HG03097 (cell line): Measurements from ENCODE around the gene CNPY2.

ENCODE experiments used
- ATAC-seq: cut with Tn5 transposase; IDR thresholded peaks from one replicate; pipeline ENCODE4 v1.9.1; 2021; ENCODE audit not compliant: unreplicated experiment, low FRiP score

CNPY2 gene

DNA sequence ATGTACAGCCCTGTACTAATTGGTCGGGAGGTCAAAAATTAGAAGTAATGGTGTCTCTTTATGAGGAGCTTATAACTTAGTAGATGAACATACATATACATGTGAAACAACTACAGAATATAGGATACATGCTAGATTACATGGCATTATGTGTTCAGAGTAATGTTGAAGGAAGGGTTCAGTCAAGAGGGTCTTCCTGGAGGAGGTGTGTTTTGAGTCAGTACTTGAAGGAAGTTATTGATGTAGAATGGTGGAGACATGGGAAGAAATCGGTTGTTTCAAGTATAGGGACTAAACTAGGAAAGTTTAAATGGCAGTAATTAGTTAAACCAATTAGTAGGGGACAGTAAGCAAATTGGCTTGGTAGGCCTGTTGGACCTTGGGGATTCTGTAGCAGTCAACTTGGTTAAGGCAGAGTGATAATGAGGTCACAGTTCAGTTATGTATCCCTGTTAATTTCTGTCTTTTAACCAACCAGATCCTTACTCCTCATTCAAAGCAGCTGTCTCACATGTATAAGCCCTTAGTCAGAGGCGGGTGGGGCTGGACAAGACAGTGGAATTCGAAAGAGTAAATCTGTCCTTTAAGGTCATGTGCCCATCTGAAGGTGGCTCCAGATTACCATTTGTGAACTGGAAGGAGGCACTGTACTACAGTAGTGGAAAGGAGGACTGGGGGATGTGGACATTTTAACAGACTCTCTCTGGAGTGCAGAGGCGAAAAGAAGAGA, 54.1 kb downstream of the CNPY2 start:
- ATAC-seq: no peak

DNA sequence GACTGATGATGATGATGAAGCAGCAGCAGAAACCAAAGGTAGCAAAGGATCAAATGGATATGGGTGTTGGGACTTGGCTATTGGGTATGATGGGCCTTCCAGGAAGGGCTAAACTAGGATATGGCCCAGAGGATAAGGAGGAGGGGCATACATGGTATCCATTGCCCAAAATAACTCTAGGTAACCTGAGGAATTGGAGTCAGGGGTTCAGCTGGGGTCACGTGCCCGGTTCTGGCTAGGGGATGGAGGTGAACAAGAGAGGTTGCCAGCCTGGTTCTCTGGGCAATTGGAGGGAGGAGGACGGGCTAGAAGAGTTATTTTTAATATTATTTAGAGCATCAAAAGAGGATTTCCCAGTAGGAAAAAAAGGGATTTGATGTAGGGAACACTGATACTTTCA, 54.9 kb downstream of the CNPY2 start:
- ATAC-seq: no peak

DNA sequence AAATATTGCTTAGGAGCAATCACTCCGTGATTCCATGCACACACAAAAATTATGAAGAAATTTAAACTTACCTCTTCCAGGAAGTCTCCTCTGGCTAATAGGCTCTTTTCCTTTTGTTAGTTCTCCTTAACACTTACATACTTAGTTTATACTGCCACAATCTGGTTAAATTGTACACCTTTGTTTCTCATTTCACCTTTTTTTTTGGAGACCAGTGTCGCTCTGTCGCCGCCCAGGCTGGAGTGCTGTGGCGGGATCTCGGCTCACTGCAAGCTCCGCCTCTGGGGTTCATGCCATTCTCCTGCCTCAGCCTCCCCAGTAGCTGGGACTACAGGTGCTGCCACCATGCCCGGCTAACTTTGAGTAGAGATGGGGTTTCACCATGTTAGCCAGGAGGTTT, 55.4 kb downstream of the CNPY2 start:
- no peak for ATAC-seq
